Measurements from ENCODE around the gene KCNJ5. TPM values are rescaled to one million over a fixed set of nuclear protein-coding genes. Genes with fewer than 3 reads are reported as not detected.

Gene KCNJ5
- total RNA-seq, 4 donors from 2014 or later, result 0.26 to 0.36 TPM; not detected in 2

GRCh38 chr11:128894685-128895084 lies 3.5 kb downstream of the KCNJ5 start:
- no peak overlapping the region for H3K27ac ChIP-seq
- 54% methylated on average over 6 of the region's 6 CpGs for WGBS
- DNase-seq (ENCODE audit: low spot score in 2 of 2), result no peak

GRCh38 chr11:128895526-128895925 lies 4.4 kb downstream of the KCNJ5 start:
- peaks cover 29% of the 10 kb centered on the region for H3K4me1 ChIP-seq
- H3K27ac ChIP-seq, result no peak overlapping the region
- no peak overlapping the region for H3K4me3 ChIP-seq
- no peaks in the 10 kb centered on the region for H3K9me3 ChIP-seq
- TF ChIP-seq POLR2AphosphoS5 (IDR thresholded peaks at IDR 0.05) (no peak), POLR2A (IDR thresholded peaks at IDR 0.05) (no peak), CTCF (IDR thresholded peaks at IDR 0.05) (no peak), EP300 (IDR thresholded peaks at IDR 0.05) (no peak)
- no peak for DNase-seq (ENCODE audit: low spot score in 2 of 2)
- H3K36me3 ChIP-seq, result no peaks in the 10 kb centered on the region
- no peaks in the 10 kb centered on the region for H3K27me3 ChIP-seq
- WGBS, result 86% methylated on average over 6 of the region's 9 CpGs

More at GRCh38 chr11:128894685-128895084, 3.5 kb downstream of the KCNJ5 start:
- H3K9me3 ChIP-seq, result no peaks in the 10 kb centered on the region
- no peaks in the 10 kb centered on the region for H3K36me3 ChIP-seq
- no peak for TF ChIP-seq POLR2A (IDR thresholded peaks at IDR 0.05)
- TF ChIP-seq CTCF (IDR thresholded peaks at IDR 0.05), result no peak
- TF ChIP-seq POLR2AphosphoS5 (IDR thresholded peaks at IDR 0.05), result no peak
- TF ChIP-seq EP300 (IDR thresholded peaks at IDR 0.05), result no peak
- peaks cover 3% of the 10 kb centered on the region for H3K27me3 ChIP-seq
- H3K4me3 ChIP-seq, result no peak overlapping the region
- peaks cover 37% of the 10 kb centered on the region for H3K4me1 ChIP-seq

- no peak overlapping the region for H3K4me3 ChIP-seq
- H3K27ac ChIP-seq, result no peak overlapping the region
- H3K36me3 ChIP-seq, result no peaks in the 10 kb centered on the region
- WGBS, result 23% methylated on average over 2 of the region's 2 CpGs
- no peak for TF ChIP-seq POLR2AphosphoS5 (IDR thresholded peaks at IDR 0.05)
- no peak for TF ChIP-seq EP300 (IDR thresholded peaks at IDR 0.05)
- DNase-seq (ENCODE audit: low spot score in 2 of 2), result no peak
- H3K27me3 ChIP-seq, result no peaks in the 10 kb centered on the region
- H3K4me1 ChIP-seq, result peaks cover 21% of the 10 kb centered on the region
- H3K9me3 ChIP-seq, result no peaks in the 10 kb centered on the region
Measured at GRCh38 chr11:128896356-128896755, 5.2 kb downstream of the KCNJ5 start.

GRCh38 chr11:128897826-128898225 lies 6.7 kb downstream of the KCNJ5 start:
- H3K4me3 ChIP-seq, result no peak overlapping the region
- H3K36me3 ChIP-seq, result no peaks in the 10 kb centered on the region
- no peak for DNase-seq (ENCODE audit: low spot score in 2 of 2)
- no peaks in the 10 kb centered on the region for H3K9me3 ChIP-seq
- no peaks in the 10 kb centered on the region for H3K27me3 ChIP-seq
- peaks cover 14% of the 10 kb centered on the region for H3K4me1 ChIP-seq
- no peak for TF ChIP-seq CTCF (IDR thresholded peaks at IDR 0.05)
- no peak for TF ChIP-seq POLR2A (IDR thresholded peaks at IDR 0.05)
- TF ChIP-seq POLR2AphosphoS5 (IDR thresholded peaks at IDR 0.05), result no peak
- no peak for TF ChIP-seq EP300 (IDR thresholded peaks at IDR 0.05)
- H3K27ac ChIP-seq, result no peak overlapping the region
- 62% methylated on average over 1 of the region's 1 CpG for WGBS

GRCh38 chr11:128898580-128899344 lies 7.6 kb downstream of the KCNJ5 start:
- H3K4me3 ChIP-seq, result no peak overlapping the region
- no peak for DNase-seq (ENCODE audit: low spot score in 2 of 2)
- H3K27ac ChIP-seq, result no peak overlapping the region
- no peaks in the 10 kb centered on the region for H3K9me3 ChIP-seq
- H3K4me1 ChIP-seq, result peaks cover 9% of the 10 kb centered on the region
- H3K27me3 ChIP-seq, result no peaks in the 10 kb centered on the region
- no peak for TF ChIP-seq EP300 (IDR thresholded peaks at IDR 0.05)
- no peak for TF ChIP-seq CTCF (IDR thresholded peaks at IDR 0.05)
- TF ChIP-seq POLR2A (IDR thresholded peaks at IDR 0.05), result no peak
- no peak for TF ChIP-seq POLR2AphosphoS5 (IDR thresholded peaks at IDR 0.05)
- WGBS, result 76% methylated on average over 13 of the region's 13 CpGs
- H3K36me3 ChIP-seq, result no peaks in the 10 kb centered on the region
